Epithelial cell of umbilical artery (primary cell): ENCODE results near the gene GRIN3A. TPM values are rescaled to one million over a fixed set of nuclear protein-coding genes. Genes with fewer than 3 reads are reported as not detected.

Experiments
- total RNA-seq: library from RNA; depleted of rRNA; stranded (reverse); fragments of >200 nt; gene quantifications from 2 replicates; pipeline ENCODE4 v1.2.3, GENCODE V29; 2014

GRIN3A gene
- total RNA-seq: not detected in 2 replicates

DNA sequence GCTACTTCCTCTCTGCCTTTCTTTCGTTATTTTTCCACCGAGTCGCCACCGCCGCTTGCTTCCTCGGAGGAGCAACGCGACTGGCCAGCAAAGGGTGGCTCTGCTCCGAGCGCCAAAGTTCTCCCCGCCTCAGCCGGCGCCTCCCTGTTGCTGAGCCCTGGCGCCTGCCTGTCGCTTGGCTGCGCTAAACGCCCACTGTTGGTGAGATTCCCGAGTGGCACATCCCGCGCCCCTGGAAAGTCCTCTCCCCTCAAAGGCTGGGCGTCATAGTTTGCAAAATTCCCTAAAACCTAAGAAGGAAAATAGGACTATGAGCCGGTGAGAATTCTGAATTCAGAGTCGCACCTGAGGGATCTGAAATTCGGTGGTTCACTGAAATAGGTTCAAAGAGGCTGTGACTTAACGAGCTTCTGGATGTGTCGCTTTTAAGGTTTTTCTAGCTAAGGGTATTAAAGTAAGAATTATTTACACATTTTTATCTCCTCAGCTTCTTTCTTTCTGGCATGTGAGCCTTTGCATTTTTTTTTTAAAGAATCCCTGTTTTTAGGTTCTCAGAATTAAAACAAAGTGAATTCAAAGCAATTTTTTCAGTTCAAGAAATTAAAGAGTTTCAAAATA lies at the start of gene GRIN3A:
GRIN3A (minus strand) TSS at position 82 of the 618 bp plus-strand sequence. CDS start 668 bp downstream, outside the sequence.

DNA sequence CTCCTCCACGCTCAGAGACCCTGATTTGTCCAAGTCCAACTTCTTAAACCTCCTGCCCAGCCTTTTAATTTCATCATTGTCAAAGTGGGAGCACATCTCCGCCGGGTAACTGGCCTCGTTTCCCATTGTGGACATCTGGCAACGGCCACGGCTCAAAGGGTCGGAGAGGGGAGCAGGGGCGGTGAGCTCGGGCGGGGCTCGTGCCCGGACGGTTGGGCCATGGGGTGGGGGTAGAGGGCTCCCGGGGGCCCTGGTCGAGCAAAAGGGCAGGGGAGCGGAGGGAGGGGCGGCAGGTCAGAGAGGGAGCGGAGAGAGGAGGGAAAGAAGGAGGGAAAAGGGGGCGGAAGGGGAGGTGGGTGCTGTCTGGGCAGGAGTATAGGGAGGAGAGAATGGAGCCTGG lies 143.7 kb downstream of the GRIN3A start, which contains the start of gene PPP3R2:
PPP3R2 (minus strand) TSS at position 174 of the 400 bp plus-strand sequence; CDS start at position 126, 48 bp downstream.

DNA sequence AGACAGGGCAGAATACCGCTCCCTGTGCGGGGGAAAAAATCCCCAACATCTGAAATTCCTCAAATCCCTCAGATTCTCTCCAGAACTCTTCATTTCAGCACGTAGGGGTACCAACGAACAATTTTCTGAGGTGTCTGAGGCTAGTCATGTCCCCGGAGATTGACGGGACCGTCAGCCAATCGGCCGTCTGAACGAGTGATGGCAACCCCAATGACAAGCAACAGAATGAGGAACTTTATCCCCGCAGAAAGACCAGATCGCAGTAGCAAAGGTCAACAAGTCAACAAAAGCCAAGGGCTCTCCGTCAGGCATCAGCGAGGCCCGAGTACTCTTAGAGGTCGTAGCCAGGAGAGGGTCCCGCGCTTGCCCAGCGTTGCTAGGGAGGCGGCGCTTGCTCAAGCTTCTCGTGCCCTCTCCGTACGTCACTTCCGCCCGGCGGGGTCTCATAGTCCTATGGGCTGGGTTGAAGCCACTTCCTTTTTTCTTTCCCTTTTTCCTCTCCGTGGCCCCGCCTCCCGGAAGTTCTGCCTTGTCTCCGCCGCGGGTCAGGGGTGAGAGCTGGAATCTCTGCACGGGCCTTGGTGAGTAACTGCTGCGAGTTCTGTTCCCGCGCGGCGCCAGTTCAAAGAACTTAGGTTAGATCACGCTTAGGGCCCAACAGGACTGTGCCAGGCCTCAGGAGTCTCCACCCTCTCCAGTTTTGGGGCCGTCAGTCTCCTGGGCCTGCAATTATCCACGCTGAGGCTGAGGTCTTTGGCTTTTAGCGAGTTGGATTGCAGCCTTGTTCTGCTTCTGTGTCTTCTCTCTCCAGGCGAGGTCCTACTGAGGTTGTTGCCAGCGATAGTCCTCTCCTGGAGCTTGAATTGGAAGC lies 204.9 kb downstream of the GRIN3A start, which contains the start of gene RNF20:
RNF20 (plus strand) TSS at position 520 of the 871 bp plus-strand sequence. CDS start 1,571 bp downstream, outside the sequence.

Other genes starting within 250 kb of the GRIN3A start
- gene RNF20, start 204.8 kb downstream of the GRIN3A start, total RNA-seq: 24.4 and 30.5 TPM in 2 replicates
- gene PPP3R2, start 143.7 kb downstream of the GRIN3A start, total RNA-seq: not detected in 2 replicates